Measurements from ENCODE around the gene N4BP2. TPM values are rescaled to one million over a fixed set of nuclear protein-coding genes. Genes with fewer than 3 reads are reported as not detected.
A peak's percentile ranks its signal among the peaks of the same experiment; 100 is the strongest.

Gene N4BP2
- total and polyA plus RNA-seq, 4 experiments from 2014 or later = 14.5 to 16.7 (median 14.9) TPM

GRCh38 chr4:40185830-40186664, 129.4 kb downstream of the N4BP2 start:
- Mint-ChIP-seq H3K4me3 (peak overlapping the region in 2 of 8 donors; percentile 20 to 26), H3K27ac (peak overlapping the region in 3 of 7 donors; percentile 32 to 71 (median 57)), H3K27me3 (no peaks in the 10 kb centered on the region), H3K36me3 (no peaks in the 10 kb centered on the region), H3K4me1 (peaks cover 31 to 45% (median 36%) of the 10 kb centered on the region in 4 donors), H3K9me3 (no peaks in the 10 kb centered on the region)
- ChIA-PET POLR2A (ENCODE audit: partially characterized antibody) (interaction anchor here (1.1 to 3.1 kb wide), 4 partner anchors 9 to 45 kb away, joined by 3 to 15 read pairs (median 7); partner anchors contain the start of gene RHOH), CTCF (ENCODE audit: partially characterized antibody) (interaction anchor here (0.7 to 2.9 kb wide), 4 partner anchors 10 to 123 kb away, joined by 3 to 12 read pairs (median 6); partner anchors contain the start of gene RHOH)
- H3K36me3 ChIP-seq (ENCODE audit: insufficient read depth, low read length) = no peaks in the 10 kb centered on the region
- peaks cover 44% of the 10 kb centered on the region for H3K4me1 ChIP-seq (ENCODE audit: insufficient read depth, low read length)
- H3K27me3 ChIP-seq (ENCODE audit: insufficient read depth, low read length) = no peaks in the 10 kb centered on the region
- no peaks in the 10 kb centered on the region for H3K9me3 ChIP-seq (ENCODE audit: control insufficient read depth in 1 of 2, low read length in 2 of 2)
- no peak overlapping the region for H3K4me3 ChIP-seq (ENCODE audit: low read length in 2 of 2)
- no peak overlapping the region for H3K27ac ChIP-seq (ENCODE audit: low read depth, low read length)
- intact Hi-C loops (cut with micrococcal nuclease) = no loop called here
- no peak for DNase-seq

DNA sequence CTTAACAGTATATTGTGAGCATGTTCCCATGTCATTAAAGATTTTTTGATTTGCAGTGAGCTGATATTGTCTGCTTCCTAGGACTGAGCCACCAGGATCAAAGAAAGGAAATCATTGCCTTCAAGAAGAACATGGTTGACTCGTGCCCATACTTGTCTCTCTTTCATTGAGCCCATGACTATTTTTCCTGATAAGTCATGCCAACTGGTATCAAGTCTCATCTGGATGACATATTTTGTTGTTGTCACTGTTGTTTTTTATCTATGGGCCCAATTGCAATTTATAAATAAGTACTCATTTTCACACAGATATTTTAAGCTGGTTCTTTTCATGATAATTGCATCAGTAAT, 130.0 kb downstream of the N4BP2 start:
- peaks cover 31 to 51% (median 38%) of the 10 kb centered on the region in 4 donors for H3K4me1 Mint-ChIP-seq
- ChIA-PET CTCF (ENCODE audit: partially characterized antibody) (interaction anchor here (1.4 kb wide), 1 partner anchor 130 kb away, joined by 4 read pairs; no protein-coding TSS in a partner anchor), POLR2A (ENCODE audit: partially characterized antibody) (interaction anchor here (1.0 to 3.1 kb wide), 5 partner anchors 8 to 34 kb away, joined by 3 to 15 read pairs (median 11); partner anchors contain the start of gene RHOH)

GRCh38 chr4:40187386-40187906, 130.8 kb downstream of the N4BP2 start:
- H3K27ac Mint-ChIP-seq = peak overlapping the region; percentile 30 to 93 (median 64)

More for the DNA sequence above, 130.0 kb downstream of the N4BP2 start:
- H3K27me3 ChIP-seq (ENCODE audit: insufficient read depth, low read length) = no peaks in the 10 kb centered on the region
- intact Hi-C loops (cut with micrococcal nuclease) = no loop called here
- no peak for DNase-seq
- H3K27ac Mint-ChIP-seq = peak overlapping the region in 4 of 7 donors; percentile 8 to 42 (median 32)
- no peaks in the 10 kb centered on the region for H3K27me3 Mint-ChIP-seq
- H3K4me1 ChIP-seq (ENCODE audit: insufficient read depth, low read length) = peaks cover 44% of the 10 kb centered on the region
- H3K9me3 ChIP-seq (ENCODE audit: control insufficient read depth in 1 of 2, low read length in 2 of 2) = no peaks in the 10 kb centered on the region
- no peak overlapping the region for H3K4me3 ChIP-seq (ENCODE audit: low read length in 2 of 2)
- H3K27ac ChIP-seq (ENCODE audit: low read depth, low read length) = no peak overlapping the region
- H3K36me3 ChIP-seq (ENCODE audit: insufficient read depth, low read length) = no peaks in the 10 kb centered on the region
- H3K36me3 Mint-ChIP-seq = no peaks in the 10 kb centered on the region
- H3K4me3 Mint-ChIP-seq = peak overlapping the region in 1 of 8 donors; percentile 26
- no peaks in the 10 kb centered on the region for H3K9me3 Mint-ChIP-seq

GRCh38 chr4:40190019-40190418, 133.4 kb downstream of the N4BP2 start:
- POLR2A ChIA-PET (ENCODE audit: partially characterized antibody) = interaction anchor here (0.7 to 27.4 kb wide), 7 partner anchors 10 to 118 kb away, joined by 3 to 1182 read pairs (median 24); no protein-coding TSS in a partner anchor
- no peak for DNase-seq
- Mint-ChIP-seq H3K4me1 (peaks cover 42 to 76% (median 54%) of the 10 kb centered on the region in 4 donors), H3K4me3 (peak overlapping the region in 7 of 8 donors; percentile 5 to 96 (median 58)), H3K36me3 (peaks cover 0 to 1% of the 10 kb centered on the region in 2 donors), H3K27me3 (no peaks in the 10 kb centered on the region), H3K9me3 (peaks cover 0 to 2% (median 0%) of the 10 kb centered on the region in 8 donors), H3K27ac (peak overlapping the region; percentile 84 to 100 (median 97))
- no peak overlapping the region for H3K4me3 ChIP-seq (ENCODE audit: low read length in 2 of 2)
- no peaks in the 10 kb centered on the region for H3K9me3 ChIP-seq (ENCODE audit: control insufficient read depth in 1 of 2, low read length in 2 of 2)
- intact Hi-C loops (cut with micrococcal nuclease) = loop anchor here (10.0 kb wide), 3 partner anchors 555 to 1525 kb away; partner anchors contain the start of genes KLF3 and SMIM14
- no peaks in the 10 kb centered on the region for H3K27me3 ChIP-seq (ENCODE audit: insufficient read depth, low read length)
- CTCF ChIA-PET (ENCODE audit: partially characterized antibody) = interaction anchor here (0.8 to 2.9 kb wide), 6 partner anchors 37 to 135 kb away, joined by 3 to 23 read pairs (median 4); no protein-coding TSS in a partner anchor
- H3K36me3 ChIP-seq (ENCODE audit: insufficient read depth, low read length) = no peaks in the 10 kb centered on the region
- H3K27ac ChIP-seq (ENCODE audit: low read depth, low read length) = peak overlapping the region; percentile 99
- H3K4me1 ChIP-seq (ENCODE audit: insufficient read depth, low read length) = peaks cover 59% of the 10 kb centered on the region

More at GRCh38 chr4:40187386-40187906, 130.8 kb downstream of the N4BP2 start:
- DNase-seq = no peak
- no peaks in the 10 kb centered on the region for H3K9me3 Mint-ChIP-seq
- ChIA-PET POLR2A (ENCODE audit: partially characterized antibody) (interaction anchor here (1.0 to 5.9 kb wide), 6 partner anchors 10 to 121 kb away, joined by 3 to 24 read pairs (median 8); partner anchors contain the start of gene RHOH), CTCF (ENCODE audit: partially characterized antibody) (interaction anchor here (1.4 kb wide), 1 partner anchor 129 kb away, joined by 4 read pairs; no protein-coding TSS in a partner anchor)
- H3K36me3 Mint-ChIP-seq = no peaks in the 10 kb centered on the region
- Histone ChIP-seq H3K27me3 (ENCODE audit: insufficient read depth, low read length) (no peaks in the 10 kb centered on the region), H3K4me1 (ENCODE audit: insufficient read depth, low read length) (peaks cover 48% of the 10 kb centered on the region), H3K36me3 (ENCODE audit: insufficient read depth, low read length) (no peaks in the 10 kb centered on the region), H3K27ac (ENCODE audit: low read depth, low read length) (no peak overlapping the region), H3K9me3 (ENCODE audit: control insufficient read depth in 1 of 2, low read length in 2 of 2) (no peaks in the 10 kb centered on the region), H3K4me3 (ENCODE audit: low read length in 2 of 2) (no peak overlapping the region)
- H3K4me1 Mint-ChIP-seq = peaks cover 32 to 57% (median 38%) of the 10 kb centered on the region in 4 donors
- peak overlapping the region in 4 of 8 donors; percentile 18 to 58 (median 52) for H3K4me3 Mint-ChIP-seq
- no peaks in the 10 kb centered on the region for H3K27me3 Mint-ChIP-seq
- intact Hi-C loops (cut with micrococcal nuclease) = no loop called here

DNA sequence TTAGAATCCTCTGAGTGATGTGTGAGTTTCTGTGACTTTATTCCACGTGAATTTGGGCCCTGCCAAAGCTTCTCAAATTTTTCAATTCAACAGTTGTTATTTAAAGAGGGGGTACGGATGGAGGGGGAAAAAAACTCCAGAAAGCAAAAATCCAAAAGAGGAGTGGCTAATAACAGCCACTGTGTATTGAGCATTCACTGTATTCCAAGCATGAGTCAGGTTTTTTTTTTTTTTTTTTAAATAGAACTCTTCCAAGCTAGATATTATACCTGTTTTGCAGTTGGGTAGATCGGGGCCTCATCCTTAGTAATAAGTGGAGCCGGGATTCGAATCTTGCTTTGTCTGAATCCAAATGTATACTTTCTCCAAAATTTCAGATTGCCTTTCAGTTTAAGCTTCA, 133.8 kb downstream of the N4BP2 start:
- no peaks in the 10 kb centered on the region for H3K27me3 Mint-ChIP-seq
- H3K36me3 Mint-ChIP-seq = peaks cover 0 to 1% of the 10 kb centered on the region in 2 donors
- ChIA-PET POLR2A (ENCODE audit: partially characterized antibody) (interaction anchor here (0.7 to 27.4 kb wide), 7 partner anchors 10 to 118 kb away, joined by 3 to 1182 read pairs (median 24); no protein-coding TSS in a partner anchor), CTCF (ENCODE audit: partially characterized antibody) (interaction anchor here (0.8 to 2.9 kb wide), 7 partner anchors 17 to 135 kb away, joined by 3 to 23 read pairs (median 5); no protein-coding TSS in a partner anchor)
- peak overlapping the region; percentile 84 to 100 (median 97) for H3K27ac Mint-ChIP-seq
- peaks cover 0 to 2% (median 0%) of the 10 kb centered on the region in 8 donors for H3K9me3 Mint-ChIP-seq
- H3K36me3 ChIP-seq (ENCODE audit: insufficient read depth, low read length) = no peaks in the 10 kb centered on the region
- H3K27me3 ChIP-seq (ENCODE audit: insufficient read depth, low read length) = no peaks in the 10 kb centered on the region
- intact Hi-C loops (cut with micrococcal nuclease) = loop anchor here (10.0 kb wide), 3 partner anchors 556 to 1526 kb away; partner anchors contain the start of genes KLF3 and SMIM14
- H3K4me1 ChIP-seq (ENCODE audit: insufficient read depth, low read length) = peaks cover 63% of the 10 kb centered on the region
- peak overlapping the region; percentile 79 to 96 (median 88) for H3K4me3 Mint-ChIP-seq
- H3K9me3 ChIP-seq (ENCODE audit: control insufficient read depth in 1 of 2, low read length in 2 of 2) = no peaks in the 10 kb centered on the region
- peaks cover 45 to 80% (median 58%) of the 10 kb centered on the region in 4 donors for H3K4me1 Mint-ChIP-seq
- DNase-seq = no peak
- no peak overlapping the region for H3K4me3 ChIP-seq (ENCODE audit: low read length in 2 of 2)
- peak overlapping the region; percentile 99 for H3K27ac ChIP-seq (ENCODE audit: low read depth, low read length)

- Mint-ChIP-seq H3K4me3 (peak overlapping the region; percentile 79 to 96 (median 88)), H3K27me3 (no peaks in the 10 kb centered on the region), H3K4me1 (peaks cover 50 to 82% (median 61%) of the 10 kb centered on the region in 4 donors), H3K27ac (peak overlapping the region; percentile 84 to 100 (median 97)), H3K36me3 (peaks cover 0 to 1% of the 10 kb centered on the region in 2 donors), H3K9me3 (peaks cover 0 to 2% (median 0%) of the 10 kb centered on the region in 8 donors)
- Histone ChIP-seq H3K36me3 (ENCODE audit: insufficient read depth, low read length) (no peaks in the 10 kb centered on the region), H3K4me3 (ENCODE audit: low read length in 2 of 2) (peak overlapping the region in 1 of 2 donors; percentile 5), H3K27ac (ENCODE audit: low read depth, low read length) (peak overlapping the region; percentile 99), H3K27me3 (ENCODE audit: insufficient read depth, low read length) (no peaks in the 10 kb centered on the region), H3K4me1 (ENCODE audit: insufficient read depth, low read length) (peaks cover 63% of the 10 kb centered on the region), H3K9me3 (ENCODE audit: control insufficient read depth in 1 of 2, low read length in 2 of 2) (no peaks in the 10 kb centered on the region)
- no peak for DNase-seq
- ChIA-PET CTCF (ENCODE audit: partially characterized antibody) (interaction anchor here (0.7 to 2.9 kb wide), 8 partner anchors 9 to 126 kb away, joined by 3 to 23 read pairs (median 6); no protein-coding TSS in a partner anchor), POLR2A (ENCODE audit: partially characterized antibody) (interaction anchor here (1.0 to 27.4 kb wide), 8 partner anchors 8 to 117 kb away, joined by 3 to 1182 read pairs (median 16); no protein-coding TSS in a partner anchor)
- intact Hi-C loops (cut with micrococcal nuclease) = loop anchor here (10.0 kb wide), 3 partner anchors 556 to 1526 kb away; partner anchors contain the start of genes KLF3 and SMIM14
These were observed 134.5 kb downstream of the N4BP2 start for GRCh38 chr4:40190880-40191815.

Measured in CD4-positive, alpha-beta memory T cell (primary cell).